ENCODE data around the gene RNF215.

The RNF215 gene

DNA sequence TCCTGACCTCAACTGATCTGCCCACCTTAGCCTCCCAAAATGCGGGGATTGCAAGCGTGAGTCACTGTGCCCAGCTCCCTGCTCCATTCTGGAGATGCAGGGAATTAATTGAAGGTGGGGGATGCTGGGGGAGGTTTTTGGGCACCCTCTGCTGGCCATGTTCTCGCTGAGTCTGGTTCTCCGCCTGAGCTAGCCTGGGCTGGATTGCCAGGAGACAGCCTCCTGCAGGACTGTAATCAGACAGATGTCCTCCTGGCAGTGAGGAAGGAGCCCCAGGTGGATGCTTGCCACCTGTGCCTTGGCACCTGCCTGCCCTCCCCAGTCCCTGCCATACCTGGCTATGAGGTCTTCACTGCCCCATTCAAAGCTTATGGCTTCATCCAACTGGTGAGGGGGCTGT is 43.7 kb upstream of the RNF215 start:
- Histone ChIP-seq H3K4me3 (replicated peaks; ENCODE audit: insufficient read depth, low read length) (no peak overlapping the region), H3K27me3 (ENCODE audit: insufficient read depth, poor library complexity, severe bottlenecking) (no peaks in the 10 kb centered on the region), H3K27ac (replicated peaks) (no peak overlapping the region)
- TF ChIP-seq SPI1 (IDR thresholded peaks at IDR 0.05; ENCODE audit: borderline replicate concordance, low read depth) (no peak), POLR2AphosphoS5 (IDR thresholded peaks at IDR 0.05; ENCODE audit: low read depth) (no peak), GABPA (IDR thresholded peaks at IDR 0.05; ENCODE audit: low read depth) (no peak)
- TF ChIP-seq, protein P1, sequence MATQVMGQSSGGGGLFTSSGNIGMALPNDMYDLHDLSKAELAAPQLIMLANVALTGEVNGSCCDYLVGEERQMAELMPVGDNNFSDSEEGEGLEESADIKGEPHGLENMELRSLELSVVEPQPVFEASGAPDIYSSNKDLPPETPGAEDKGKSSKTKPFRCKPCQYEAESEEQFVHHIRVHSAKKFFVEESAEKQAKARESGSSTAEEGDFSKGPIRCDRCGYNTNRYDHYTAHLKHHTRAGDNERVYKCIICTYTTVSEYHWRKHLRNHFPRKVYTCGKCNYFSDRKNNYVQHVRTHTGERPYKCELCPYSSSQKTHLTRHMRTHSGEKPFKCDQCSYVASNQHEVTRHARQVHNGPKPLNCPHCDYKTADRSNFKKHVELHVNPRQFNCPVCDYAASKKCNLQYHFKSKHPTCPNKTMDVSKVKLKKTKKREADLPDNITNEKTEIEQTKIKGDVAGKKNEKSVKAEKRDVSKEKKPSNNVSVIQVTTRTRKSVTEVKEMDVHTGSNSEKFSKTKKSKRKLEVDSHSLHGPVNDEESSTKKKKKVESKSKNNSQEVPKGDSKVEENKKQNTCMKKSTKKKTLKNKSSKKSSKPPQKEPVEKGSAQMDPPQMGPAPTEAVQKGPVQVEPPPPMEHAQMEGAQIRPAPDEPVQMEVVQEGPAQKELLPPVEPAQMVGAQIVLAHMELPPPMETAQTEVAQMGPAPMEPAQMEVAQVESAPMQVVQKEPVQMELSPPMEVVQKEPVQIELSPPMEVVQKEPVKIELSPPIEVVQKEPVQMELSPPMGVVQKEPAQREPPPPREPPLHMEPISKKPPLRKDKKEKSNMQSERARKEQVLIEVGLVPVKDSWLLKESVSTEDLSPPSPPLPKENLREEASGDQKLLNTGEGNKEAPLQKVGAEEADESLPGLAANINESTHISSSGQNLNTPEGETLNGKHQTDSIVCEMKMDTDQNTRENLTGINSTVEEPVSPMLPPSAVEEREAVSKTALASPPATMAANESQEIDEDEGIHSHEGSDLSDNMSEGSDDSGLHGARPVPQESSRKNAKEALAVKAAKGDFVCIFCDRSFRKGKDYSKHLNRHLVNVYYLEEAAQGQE (IDR thresholded peaks at IDR 0.05; ENCODE audit: insufficient replicate concordance, low read depth): no peak
- TF ChIP-seq, protein P2, sequence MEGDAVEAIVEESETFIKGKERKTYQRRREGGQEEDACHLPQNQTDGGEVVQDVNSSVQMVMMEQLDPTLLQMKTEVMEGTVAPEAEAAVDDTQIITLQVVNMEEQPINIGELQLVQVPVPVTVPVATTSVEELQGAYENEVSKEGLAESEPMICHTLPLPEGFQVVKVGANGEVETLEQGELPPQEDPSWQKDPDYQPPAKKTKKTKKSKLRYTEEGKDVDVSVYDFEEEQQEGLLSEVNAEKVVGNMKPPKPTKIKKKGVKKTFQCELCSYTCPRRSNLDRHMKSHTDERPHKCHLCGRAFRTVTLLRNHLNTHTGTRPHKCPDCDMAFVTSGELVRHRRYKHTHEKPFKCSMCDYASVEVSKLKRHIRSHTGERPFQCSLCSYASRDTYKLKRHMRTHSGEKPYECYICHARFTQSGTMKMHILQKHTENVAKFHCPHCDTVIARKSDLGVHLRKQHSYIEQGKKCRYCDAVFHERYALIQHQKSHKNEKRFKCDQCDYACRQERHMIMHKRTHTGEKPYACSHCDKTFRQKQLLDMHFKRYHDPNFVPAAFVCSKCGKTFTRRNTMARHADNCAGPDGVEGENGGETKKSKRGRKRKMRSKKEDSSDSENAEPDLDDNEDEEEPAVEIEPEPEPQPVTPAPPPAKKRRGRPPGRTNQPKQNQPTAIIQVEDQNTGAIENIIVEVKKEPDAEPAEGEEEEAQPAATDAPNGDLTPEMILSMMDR (IDR thresholded peaks at IDR 0.05; ENCODE audit: insufficient read depth, low read length): no peak
- DNase-seq (ENCODE audit: low read depth in 1 of 2, low spot score in 1 of 2): no peak

DNA sequence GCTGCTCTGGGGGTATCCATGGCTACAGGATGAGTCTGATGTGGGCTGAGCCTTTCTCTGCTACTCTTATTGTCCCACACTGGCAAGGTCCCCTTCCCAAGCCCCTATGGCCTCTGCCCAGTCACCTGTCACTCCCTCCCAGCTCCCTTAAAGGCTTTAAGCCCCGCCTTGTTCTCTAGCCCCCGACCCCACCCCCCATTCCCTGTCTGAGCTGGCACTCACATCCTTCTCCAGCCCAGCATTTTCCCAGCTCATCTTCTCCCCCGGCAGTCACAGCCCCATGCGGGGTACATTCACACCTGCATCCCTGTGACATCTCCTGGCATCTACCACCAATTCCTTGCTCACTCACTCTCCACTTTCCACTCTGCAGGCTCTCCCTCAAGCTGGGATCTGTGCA is 42.7 kb upstream of the RNF215 start:
- H3K27ac ChIP-seq (replicated peaks): no peak overlapping the region
- DNase-seq (ENCODE audit: low read depth in 1 of 2, low spot score in 1 of 2): no peak
- no peaks in the 10 kb centered on the region for H3K27me3 ChIP-seq (ENCODE audit: insufficient read depth, poor library complexity, severe bottlenecking)
- H3K4me3 ChIP-seq (replicated peaks; ENCODE audit: insufficient read depth, low read length): no peak overlapping the region
- TF ChIP-seq, protein P2 (IDR thresholded peaks at IDR 0.05; ENCODE audit: insufficient read depth, low read length): no peak
- TF ChIP-seq SPI1 (IDR thresholded peaks at IDR 0.05; ENCODE audit: borderline replicate concordance, low read depth) (no peak), POLR2AphosphoS5 (IDR thresholded peaks at IDR 0.05; ENCODE audit: low read depth) (no peak), GABPA (IDR thresholded peaks at IDR 0.05; ENCODE audit: low read depth) (no peak)
- TF ChIP-seq, protein P1 (IDR thresholded peaks at IDR 0.05; ENCODE audit: insufficient replicate concordance, low read depth): no peak

DNA sequence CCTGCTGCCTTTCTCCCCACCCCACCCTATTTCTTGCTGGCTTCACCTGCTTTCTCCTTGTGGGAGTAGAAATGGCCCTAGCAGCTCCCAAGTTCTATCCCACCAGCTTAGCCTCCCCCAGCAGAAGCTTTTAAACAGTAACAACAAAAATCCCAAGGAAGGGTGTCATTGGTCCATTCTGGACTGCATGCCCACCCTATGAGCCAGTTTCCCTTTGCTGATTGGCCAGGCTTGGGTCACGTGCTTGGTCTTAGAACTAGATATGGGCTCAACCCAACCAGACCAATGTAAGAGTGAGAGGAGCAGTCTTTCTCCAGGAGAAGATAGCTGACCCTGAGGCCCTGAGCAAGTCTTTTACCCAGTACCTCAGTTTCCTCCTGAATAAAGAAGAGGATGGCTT is 40.7 kb upstream of the RNF215 start:
- no peaks in the 10 kb centered on the region for H3K27me3 ChIP-seq (ENCODE audit: insufficient read depth, poor library complexity, severe bottlenecking)
- DNase-seq (ENCODE audit: low read depth in 1 of 2, low spot score in 1 of 2): no peak
- H3K27ac ChIP-seq (replicated peaks): no peak overlapping the region
- H3K4me3 ChIP-seq (replicated peaks; ENCODE audit: insufficient read depth, low read length): no peak overlapping the region
- TF ChIP-seq POLR2AphosphoS5 (IDR thresholded peaks at IDR 0.05; ENCODE audit: low read depth): no peak
- no peak for TF ChIP-seq SPI1 (IDR thresholded peaks at IDR 0.05; ENCODE audit: borderline replicate concordance, low read depth)
- TF ChIP-seq, protein P2 (IDR thresholded peaks at IDR 0.05; ENCODE audit: insufficient read depth, low read length): no peak
- TF ChIP-seq, protein P1 (IDR thresholded peaks at IDR 0.05; ENCODE audit: insufficient replicate concordance, low read depth): no peak
- no peak for TF ChIP-seq GABPA (IDR thresholded peaks at IDR 0.05; ENCODE audit: low read depth)

All from HL-60 (cell line).